PC-9 (cell line): ENCODE measurements around the gene DCLK3. TPM values are rescaled to one million over a fixed set of nuclear protein-coding genes. Genes with fewer than 3 reads are reported as not detected.

Experiments used
- BruUV-seq: library from RNA; stranded (reverse); fragments of 400-500 nt; replicated peaks from 2 replicates; lab custom pipeline; 2021; lab: Mats Ljungman, UMichigan
- CTCF ChIA-PET: fragments of 300-600 bp; sonication (Branson Sonifier 250); formaldehyde crosslinking; loops from one replicate; lab custom pipeline; 2022; ENCODE audit warnings: antibody characterized with exemption; lab: Charles Lee
- POLR2A ChIA-PET: fragments of 300-600 bp; sonication (Branson Sonifier 250); formaldehyde crosslinking; loops from one replicate; lab custom pipeline; 2022; ENCODE audit warnings: antibody characterized with exemption; ENCODE audit not compliant: unreplicated experiment; lab: Charles Lee
- DNase-seq, 2 experiments: peaks; one replicate each; pipeline versions ENCODE4 v3.0.0 to v3.0.0-alpha.2; 2015 to 2022; ENCODE audit warnings: mixed read lengths in 1 of 2
- H2AFZ ChIP-seq: fragments of 200-600 bp; sonication (generic); 2 replicates; pipeline ENCODE4 v1.8.1; 2017; ENCODE audit warnings: antibody characterized with exemption
- H3F3A ChIP-seq: fragments of 200-600 bp; sonication (generic); 2 replicates; pipeline ENCODE4 v1.8.1; 2017; ENCODE audit warnings: antibody characterized with exemption, mild to moderate bottlenecking, low read depth; ENCODE audit not compliant: insufficient read depth
- H3K27ac ChIP-seq: fragments of 200-600 bp; sonication (generic); 2 replicates; pipeline ENCODE4 v1.6.1; 2016; ENCODE audit warnings: mixed run types
- H3K27me3 ChIP-seq: fragments of 200-600 bp; sonication (generic); 2 replicates; pipeline ENCODE4 v1.6.1; 2016; ENCODE audit warnings: low read depth, mixed run types; ENCODE audit not compliant: insufficient read depth
- H3K36me3 ChIP-seq: fragments of 200-600 bp; sonication (generic); 2 replicates; pipeline ENCODE4 v1.6.1; 2016; ENCODE audit warnings: low read depth, mixed run types
- H3K4me1 ChIP-seq: fragments of 200-600 bp; sonication (generic); replicated peaks from 2 replicates; pipeline ENCODE4 v1.6.1; 2016; ENCODE audit warnings: mixed run types; ENCODE audit not compliant: insufficient read depth
- H3K4me2 ChIP-seq: fragments of 200-600 bp; sonication (generic); 2 replicates; pipeline ENCODE4 v1.6.1; 2017; ENCODE audit warnings: mixed run types
- H3K4me3 ChIP-seq: fragments of 200-600 bp; sonication (generic); 2 replicates; pipeline ENCODE4 v1.6.1; 2016; ENCODE audit warnings: mixed run types
- H3K79me2 ChIP-seq: fragments of 200-600 bp; sonication (generic); 2 replicates; pipeline ENCODE4 v1.6.1; 2017; ENCODE audit warnings: low read depth, mixed run types
- H3K9me2 ChIP-seq: fragments of 200-600 bp; sonication (generic); 2 replicates; pipeline ENCODE4 v1.8.1; 2017; ENCODE audit warnings: mild to moderate bottlenecking; ENCODE audit not compliant: insufficient read depth
- H3K9me3 ChIP-seq: fragments of 200-600 bp; sonication (generic); 2 replicates; pipeline ENCODE4 v1.8.1; 2016; ENCODE audit warnings: low read depth; ENCODE audit not compliant: insufficient read depth
- H4K20me1 ChIP-seq: fragments of 200-600 bp; sonication (generic); 2 replicates; pipeline ENCODE4 v1.8.1; 2017; ENCODE audit not compliant: insufficient read depth
- CTCF ChIP-seq: fragments of 200-600 bp; sonication (generic); conservative IDR thresholded peaks from 2 replicates; pipeline ENCODE4 v1.6.1; 2017; ENCODE audit warnings: mixed run types, antibody characterized with exemption, mild to moderate bottlenecking, moderate library complexity
- EZH2 ChIP-seq: fragments of 200-600 bp; sonication (generic); IDR thresholded peaks from 2 replicates; pipeline ENCODE4 v1.8.0; 2017; ENCODE audit warnings: antibody characterized with exemption, low read depth
- intact Hi-C: fragments of 100-400 bp; cut with micrococcal nuclease; formaldehyde crosslinking; loops from one replicate; pipeline ENCODE4 v1.10.0; 2022; ENCODE audit not compliant: unreplicated experiment
- total RNA-seq: library from RNA; stranded (reverse); gene quantifications from 2 replicates; pipeline ENCODE4 v1.2.3, GENCODE V29; 2021

Gene DCLK3
- total RNA-seq, 1 experiment from 2014 or later = not detected

GRCh38 chr3:36751326-36751725, 13.0 kb downstream of the DCLK3 start:
- intact Hi-C loops = no loop called here
- no peaks in the 10 kb centered on the region; the same call in 1 of the 2 replicates for H3K27me3 ChIP-seq
- no peaks in the 10 kb centered on the region for H3K79me2 ChIP-seq
- ChIA-PET POLR2A (no interaction called here), CTCF (no interaction called here)
- H4K20me1 ChIP-seq = no peaks in the 10 kb centered on the region
- no peak overlapping the region for H3K4me2 ChIP-seq
- DNase-seq = no peak
- BruUV-seq = no TSS peak
- no peak overlapping the region for H3K27ac ChIP-seq
- H3K4me1 ChIP-seq = no peaks in the 10 kb centered on the region
- H3K9me2 ChIP-seq = no peaks in the 10 kb centered on the region
- H3K36me3 ChIP-seq = no peaks in the 10 kb centered on the region
- TF ChIP-seq EZH2 = no peak
- no peaks in the 10 kb centered on the region for H3F3A ChIP-seq
- H3K9me3 ChIP-seq = no peaks in the 10 kb centered on the region
- no peak overlapping the region for H3K4me3 ChIP-seq
- no peak overlapping the region for H2AFZ ChIP-seq

GRCh38 chr3:36750737-36751136, 13.6 kb downstream of the DCLK3 start:
- no peaks in the 10 kb centered on the region for H4K20me1 ChIP-seq
- no peaks in the 10 kb centered on the region for H3K36me3 ChIP-seq
- no peak overlapping the region for H2AFZ ChIP-seq
- no peaks in the 10 kb centered on the region for H3F3A ChIP-seq
- H3K9me2 ChIP-seq = no peaks in the 10 kb centered on the region
- H3K27me3 ChIP-seq = no peaks in the 10 kb centered on the region; the same call in 1 of the 2 replicates
- no TSS peak for BruUV-seq
- intact Hi-C loops = no loop called here
- TF ChIP-seq CTCF = no peak
- TF ChIP-seq EZH2 = no peak
- CTCF ChIA-PET = no interaction called here
- H3K4me1 ChIP-seq = no peaks in the 10 kb centered on the region
- POLR2A ChIA-PET = interaction anchor here (0.6 kb wide), 1 partner anchor 23 kb away, joined by 10 read pairs; no protein-coding TSS in a partner anchor
- no peak overlapping the region for H3K27ac ChIP-seq
- no peaks in the 10 kb centered on the region for H3K79me2 ChIP-seq
- H3K4me2 ChIP-seq = no peak overlapping the region
- H3K9me3 ChIP-seq = no peaks in the 10 kb centered on the region
- H3K4me3 ChIP-seq = no peak overlapping the region
- DNase-seq = no peak

GRCh38 chr3:36744763-36745162, 19.6 kb downstream of the DCLK3 start:
- CTCF ChIA-PET = no interaction called here

More at GRCh38 chr3:36744763-36745162, 19.6 kb downstream of the DCLK3 start:
- no peaks in the 10 kb centered on the region for H3K79me2 ChIP-seq
- no peak overlapping the region for H3K4me2 ChIP-seq
- POLR2A ChIA-PET = no interaction called here
- no peak overlapping the region for H3K4me3 ChIP-seq
- no peaks in the 10 kb centered on the region for H3K36me3 ChIP-seq
- DNase-seq = no peak
- H3K9me3 ChIP-seq = no peaks in the 10 kb centered on the region
- no peak overlapping the region for H2AFZ ChIP-seq
- no peaks in the 10 kb centered on the region for H3K27me3 ChIP-seq
- H3F3A ChIP-seq = no peaks in the 10 kb centered on the region
- no peaks in the 10 kb centered on the region for H3K9me2 ChIP-seq
- TF ChIP-seq EZH2 = no peak
- TF ChIP-seq CTCF = no peak
- H4K20me1 ChIP-seq = no peaks in the 10 kb centered on the region
- H3K4me1 ChIP-seq = no peaks in the 10 kb centered on the region
- no TSS peak for BruUV-seq
- intact Hi-C loops = no loop called here
- no peak overlapping the region for H3K27ac ChIP-seq
